ENCODE data around the gene PTPN21. TPM values are rescaled to one million over a fixed set of nuclear protein-coding genes. Genes with fewer than 3 reads are reported as not detected.
A peak's percentile ranks its signal among the peaks of the same experiment; 100 is the strongest.

PTPN21 gene
- total and polyA plus RNA-seq, 2 of the 13 experiments (the other 11 are each of a cell fraction or from before 2014, with no cell fraction given) = 2.0 to 3.7 TPM

DNA sequence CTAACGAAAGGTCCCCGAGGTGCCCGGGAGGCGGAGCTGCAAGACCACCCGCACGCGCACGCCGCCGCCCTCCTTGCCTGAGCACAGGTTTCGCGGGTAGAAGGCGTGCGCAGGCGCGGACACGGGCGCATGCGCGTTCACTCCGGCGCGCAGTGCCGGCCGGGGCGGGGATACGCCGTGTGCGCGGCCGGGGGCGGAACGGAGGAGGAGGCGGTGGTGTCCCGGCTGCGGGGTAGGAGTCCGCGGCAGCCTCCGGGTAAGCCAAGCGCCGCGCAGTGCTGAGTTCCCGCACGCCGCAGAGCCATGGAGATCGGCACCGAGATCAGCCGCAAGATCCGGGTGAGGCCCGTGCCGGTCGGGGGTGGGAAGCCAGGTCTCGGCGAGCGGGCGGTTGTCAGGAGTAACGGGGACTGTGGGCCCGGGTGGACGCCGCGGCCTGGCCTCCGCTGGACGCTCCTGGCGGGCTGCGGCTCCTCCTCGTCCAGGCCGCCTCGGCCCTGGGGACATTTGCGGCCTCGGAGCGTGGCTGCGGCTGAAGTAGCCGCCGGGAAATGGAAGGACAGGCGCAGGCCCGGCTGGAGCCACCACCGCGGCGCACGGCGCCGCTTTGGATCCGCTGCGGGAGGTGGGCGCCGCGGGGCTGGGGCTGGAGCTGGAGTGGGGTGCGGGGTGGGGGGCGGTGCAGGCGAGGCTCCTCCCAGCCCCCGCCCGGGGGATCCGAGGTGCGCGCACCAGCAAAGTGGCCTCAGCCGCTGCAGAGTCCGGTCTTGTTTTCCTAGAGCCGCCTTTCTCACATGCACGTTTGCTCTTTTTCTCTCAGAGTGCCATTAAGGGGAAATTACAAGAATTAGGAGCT, 8.3 kb upstream of the PTPN21 start, which contains the start of gene ZC3H14 (continued):
- TF ChIP-seq E2F1 (CRISPR knock-in tag; IDR thresholded peaks at IDR 0.05) (peak; percentile 84), POLR2G (IDR thresholded peaks at IDR 0.05; ENCODE audit: low read depth, low read length) (peak; percentile 84), ZNF572 (CRISPR knock-in tag; IDR thresholded peaks at IDR 0.05) (no peak), LBX2 (CRISPR knock-in tag; IDR thresholded peaks at IDR 0.05; ENCODE audit: borderline replicate concordance) (peak; percentile 62; the same call in 1 of the 2 replicates), TOE1 (CRISPR knock-in tag; IDR thresholded peaks at IDR 0.05) (no peak; the same call in 1 of the 2 replicates), ZNF383 (CRISPR knock-in tag; IDR thresholded peaks at IDR 0.05; ENCODE audit: borderline replicate concordance) (no peak), EHMT2 (IDR thresholded peaks at IDR 0.05; ENCODE audit: borderline replicate concordance, low read depth, low read length) (no peak), TOPORS (CRISPR knock-in tag; IDR thresholded peaks at IDR 0.05) (peak; percentile 94), ZNF205 (CRISPR knock-in tag; IDR thresholded peaks at IDR 0.05) (peak; percentile 71; the same call in 1 of the 2 replicates), HMGXB3 (CRISPR knock-in tag; IDR thresholded peaks at IDR 0.05; ENCODE audit: borderline replicate concordance) (no peak)
- TF ChIP-seq, protein P1, sequence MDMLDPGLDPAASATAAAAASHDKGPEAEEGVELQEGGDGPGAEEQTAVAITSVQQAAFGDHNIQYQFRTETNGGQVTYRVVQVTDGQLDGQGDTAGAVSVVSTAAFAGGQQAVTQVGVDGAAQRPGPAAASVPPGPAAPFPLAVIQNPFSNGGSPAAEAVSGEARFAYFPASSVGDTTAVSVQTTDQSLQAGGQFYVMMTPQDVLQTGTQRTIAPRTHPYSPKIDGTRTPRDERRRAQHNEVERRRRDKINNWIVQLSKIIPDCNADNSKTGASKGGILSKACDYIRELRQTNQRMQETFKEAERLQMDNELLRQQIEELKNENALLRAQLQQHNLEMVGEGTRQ (IDR thresholded peaks at IDR 0.05; ENCODE audit: low read depth, low read length) = no peak
- TF ChIP-seq, protein P1 (CRISPR knock-in tag; IDR thresholded peaks at IDR 0.05; ENCODE audit: borderline replicate concordance) = no peak; the same call in 1 of the 2 replicates
- TF ChIP-seq, protein P2, sequence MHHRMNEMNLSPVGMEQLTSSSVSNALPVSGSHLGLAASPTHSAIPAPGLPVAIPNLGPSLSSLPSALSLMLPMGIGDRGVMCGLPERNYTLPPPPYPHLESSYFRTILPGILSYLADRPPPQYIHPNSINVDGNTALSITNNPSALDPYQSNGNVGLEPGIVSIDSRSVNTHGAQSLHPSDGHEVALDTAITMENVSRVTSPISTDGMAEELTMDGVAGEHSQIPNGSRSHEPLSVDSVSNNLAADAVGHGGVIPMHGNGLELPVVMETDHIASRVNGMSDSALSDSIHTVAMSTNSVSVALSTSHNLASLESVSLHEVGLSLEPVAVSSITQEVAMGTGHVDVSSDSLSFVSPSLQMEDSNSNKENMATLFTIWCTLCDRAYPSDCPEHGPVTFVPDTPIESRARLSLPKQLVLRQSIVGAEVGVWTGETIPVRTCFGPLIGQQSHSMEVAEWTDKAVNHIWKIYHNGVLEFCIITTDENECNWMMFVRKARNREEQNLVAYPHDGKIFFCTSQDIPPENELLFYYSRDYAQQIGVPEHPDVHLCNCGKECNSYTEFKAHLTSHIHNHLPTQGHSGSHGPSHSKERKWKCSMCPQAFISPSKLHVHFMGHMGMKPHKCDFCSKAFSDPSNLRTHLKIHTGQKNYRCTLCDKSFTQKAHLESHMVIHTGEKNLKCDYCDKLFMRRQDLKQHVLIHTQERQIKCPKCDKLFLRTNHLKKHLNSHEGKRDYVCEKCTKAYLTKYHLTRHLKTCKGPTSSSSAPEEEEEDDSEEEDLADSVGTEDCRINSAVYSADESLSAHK (CRISPR knock-in tag; IDR thresholded peaks at IDR 0.05; ENCODE audit: borderline replicate concordance) = 0 out of 2 replicates have a peak, but pooled peaks have one; percentile 18
- TF ChIP-seq, protein P3, sequence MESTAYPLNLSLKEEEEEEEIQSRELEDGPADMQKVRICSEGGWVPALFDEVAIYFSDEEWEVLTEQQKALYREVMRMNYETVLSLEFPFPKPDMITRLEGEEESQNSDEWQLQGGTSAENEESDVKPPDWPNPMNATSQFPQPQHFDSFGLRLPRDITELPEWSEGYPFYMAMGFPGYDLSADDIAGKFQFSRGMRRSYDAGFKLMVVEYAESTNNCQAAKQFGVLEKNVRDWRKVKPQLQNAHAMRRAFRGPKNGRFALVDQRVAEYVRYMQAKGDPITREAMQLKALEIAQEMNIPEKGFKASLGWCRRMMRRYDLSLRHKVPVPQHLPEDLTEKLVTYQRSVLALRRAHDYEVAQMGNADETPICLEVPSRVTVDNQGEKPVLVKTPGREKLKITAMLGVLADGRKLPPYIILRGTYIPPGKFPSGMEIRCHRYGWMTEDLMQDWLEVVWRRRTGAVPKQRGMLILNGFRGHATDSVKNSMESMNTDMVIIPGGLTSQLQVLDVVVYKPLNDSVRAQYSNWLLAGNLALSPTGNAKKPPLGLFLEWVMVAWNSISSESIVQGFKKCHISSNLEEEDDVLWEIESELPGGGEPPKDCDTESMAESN (CRISPR knock-in tag; conservative IDR thresholded peaks at IDR 0.05) = peak; percentile 82
